HCT116 (cell line): ENCODE data around the gene UROD. TPM values are rescaled to one million over a fixed set of nuclear protein-coding genes. Genes with fewer than 3 reads are reported as not detected.

ENCODE experiments used
- ATAC-seq: fragments of 200-7000 bp; cut with Tn5 transposase; 2 replicates; pipeline ENCODE4 v1.9.1; 2020; ENCODE audit warnings: mild to moderate bottlenecking, moderate library complexity
- BruUV-seq: library from RNA; stranded (reverse); fragments of 400-500 nt; replicated peaks from 2 replicates; lab custom pipeline; 2021; lab: Mats Ljungman, UMichigan
- CTCF ChIA-PET: fragments of 300-600 bp; sonication (Branson Sonifier 250); formaldehyde crosslinking; loops from one replicate; lab custom pipeline; 2021; ENCODE audit warnings: antibody characterized with exemption; lab: Charles Lee
- POLR2A ChIA-PET: fragments of 300-600, 350-600 bp; sonication (Branson Sonifier 250); formaldehyde crosslinking; loops from one replicate; lab custom pipeline; 2021; ENCODE audit warnings: antibody characterized with exemption; lab: Charles Lee
- RAD21 ChIA-PET, 2 experiments: fragments of 300-600 bp; sonication (Branson Sonifier 250); formaldehyde crosslinking; loops; one replicate each; lab custom pipeline; 2023; ENCODE audit warnings: low total read pairs in 2 of 2; ENCODE audit not compliant: uncharacterized antibody in 2 of 2, unreplicated experiment in 2 of 2, low non-redundant PET in 1 of 2; lab: Charles Lee
- DNase-seq: peaks from one replicate; pipeline ENCODE4 v3.0.0-alpha.2; 2010; ENCODE audit warnings: low read depth, low spot score
- H2AFZ ChIP-seq: fragments of 200-600 bp; shearing (Covaris generic), sonication (generic); 2 replicates; pipeline ENCODE4 v1.6.1; 2017; ENCODE audit warnings: low read depth, mixed run types, mixed read lengths, antibody characterized with exemption, low read length; ENCODE audit not compliant: poor library complexity, severe bottlenecking
- H3K27ac ChIP-seq: 2 replicates; pipeline ENCODE4 v1.5.1; 2012; ENCODE audit warnings: low read depth, low read length
- H3K27me3 ChIP-seq: fragments of 200-600 bp; sonication (generic); 2 replicates; pipeline ENCODE4 v1.6.1; 2016; ENCODE audit warnings: mixed run types, low read length, mixed read lengths; ENCODE audit not compliant: insufficient read depth
- H3K36me3 ChIP-seq, 2 experiments: fragments of 200-500 bp in 1 of 2; fragments of 200-600 bp in 1 of 2; sonication (Bioruptor generic) in 1 of 2; sonication (generic) in 1 of 2; 2 replicates each; pipeline versions ENCODE4 v1.5.1 to v1.6.1; 2014 to 2016; ENCODE audit warnings: low read length in 2 of 2, inconsistent platforms in 1 of 2, mixed read lengths in 1 of 2, mixed run types in 1 of 2; ENCODE audit not compliant: insufficient read depth in 2 of 2, control insufficient read depth in 1 of 2
- H3K4me1 ChIP-seq, 2 experiments: fragments of 200-600 bp in 1 of 2; sonication (generic) in 1 of 2; 2 replicates each; pipeline versions ENCODE4 v1.5.1 to v1.6.1; 2012 to 2017; ENCODE audit warnings: low read length in 2 of 2, inconsistent platforms in 1 of 2, mild to moderate bottlenecking in 1 of 2, mixed read lengths in 1 of 2, mixed run types in 1 of 2, moderate library complexity in 1 of 2; ENCODE audit not compliant: insufficient read depth in 2 of 2, control insufficient read depth in 1 of 2
- H3K4me2 ChIP-seq: fragments of 200-600 bp; sonication (generic); 2 replicates; pipeline ENCODE4 v1.6.1; 2017; ENCODE audit warnings: mixed run types, low read length, mixed read lengths
- H3K4me3 ChIP-seq, 2 experiments: fragments of 200-600 bp in 1 of 2; sonication (generic) in 1 of 2; replicated peaks in 1 of 2; 2 replicates each; pipeline ENCODE4 v1.5.1; 2011 to 2016; ENCODE audit warnings: low read length in 2 of 2, control low read depth in 1 of 2, low read depth in 1 of 2, mild to moderate bottlenecking in 1 of 2, mixed read lengths in 1 of 2, mixed run types in 1 of 2
- H3K79me2 ChIP-seq: fragments of 200-600 bp; sonication (generic); 2 replicates; pipeline ENCODE4 v1.6.1; 2017; ENCODE audit warnings: mild to moderate bottlenecking, mixed run types, low read length, moderate library complexity, mixed read lengths; ENCODE audit not compliant: insufficient read depth
- H3K9ac ChIP-seq: fragments of 200-600 bp; sonication (generic); 2 replicates; pipeline ENCODE4 v1.6.1; 2016; ENCODE audit warnings: low read length, mixed read lengths
- H3K9me2 ChIP-seq: fragments of 200-600 bp; sonication (generic), shearing (Covaris generic); 2 replicates; pipeline ENCODE4 v1.6.1; 2017; ENCODE audit warnings: mixed run types, mild to moderate bottlenecking, moderate library complexity; ENCODE audit not compliant: insufficient read depth
- H3K9me3 ChIP-seq, 2 experiments: fragments of 200-500 bp in 1 of 2; fragments of 200-600 bp in 1 of 2; sonication (Bioruptor generic) in 1 of 2; sonication (generic) in 1 of 2; 2 replicates each; pipeline ENCODE4 v1.6.1; 2014 to 2017; ENCODE audit warnings: low read length in 2 of 2, mixed read lengths in 2 of 2, inconsistent platforms in 1 of 2, low read depth in 1 of 2, mild to moderate bottlenecking in 1 of 2, mixed run types in 1 of 2, moderate library complexity in 1 of 2; ENCODE audit not compliant: control insufficient read depth in 1 of 2, insufficient read depth in 1 of 2
- H4K20me1 ChIP-seq: fragments of 200-600 bp; sonication (generic), shearing (Covaris generic); 2 replicates; pipeline ENCODE4 v1.6.1; 2017; ENCODE audit warnings: mixed run types, mild to moderate bottlenecking, moderate library complexity; ENCODE audit not compliant: insufficient read depth
- ATF3 ChIP-seq: IDR thresholded peaks from 2 replicates; pipeline ENCODE4 v1.6.1; 2012
- EGR1 ChIP-seq: IDR thresholded peaks from 2 replicates; pipeline ENCODE4 v1.6.1; 2012; ENCODE audit warnings: low read depth
- ELF1 ChIP-seq: IDR thresholded peaks from 2 replicates; pipeline ENCODE4 v1.6.1; 2012; ENCODE audit warnings: low read depth, borderline replicate concordance
- EZH2 ChIP-seq: fragments of 200-600 bp; sonication (generic); IDR thresholded peaks from 2 replicates; pipeline ENCODE4 v1.6.1; 2017; ENCODE audit warnings: antibody characterized with exemption, mixed run types
- EZH2phosphoT487 ChIP-seq: fragments of 200-600 bp; IDR thresholded peaks from 2 replicates; pipeline ENCODE4 v1.6.1; 2018; ENCODE audit warnings: antibody characterized with exemption, borderline replicate concordance
- FOSL1 ChIP-seq: IDR thresholded peaks from 2 replicates; pipeline ENCODE4 v1.6.1; 2012; ENCODE audit warnings: low read depth
- JUND ChIP-seq: IDR thresholded peaks from 2 replicates; pipeline ENCODE4 v1.6.1; 2012
- MAX ChIP-seq: IDR thresholded peaks from 2 replicates; pipeline ENCODE4 v1.6.1; 2012
- POLR2A ChIP-seq: IDR thresholded peaks from 2 replicates; pipeline ENCODE4 v1.7.0; 2011; ENCODE audit warnings: borderline replicate concordance; ENCODE audit not compliant: insufficient read depth, insufficient read length; ENCODE audit errors: extremely low read depth
- POLR2AphosphoS5 ChIP-seq: IDR thresholded peaks from 2 replicates; pipeline ENCODE4 v1.6.1; 2011; ENCODE audit warnings: mild to moderate bottlenecking, low read depth, low read length, moderate library complexity
- RAD21 ChIP-seq: IDR thresholded peaks from 2 replicates; pipeline ENCODE4 v1.6.1; 2012; ENCODE audit warnings: low read depth, mild to moderate bottlenecking
- REST ChIP-seq: IDR thresholded peaks from 2 replicates; pipeline ENCODE4 v1.6.1; 2012; ENCODE audit warnings: low read depth
- SP1 ChIP-seq: IDR thresholded peaks from 2 replicates; pipeline ENCODE4 v1.6.1; 2012; ENCODE audit warnings: low read depth
- SRF ChIP-seq: IDR thresholded peaks from 2 replicates; pipeline ENCODE4 v1.6.1; 2012; ENCODE audit warnings: low read depth
- TCF7L2 ChIP-seq: IDR thresholded peaks from 2 replicates; pipeline ENCODE4 v1.7.0; 2011; ENCODE audit warnings: borderline replicate concordance, inconsistent platforms; ENCODE audit not compliant: insufficient read depth, insufficient read length; ENCODE audit errors: extremely low read depth
- ZBTB33 ChIP-seq: IDR thresholded peaks from 2 replicates; pipeline ENCODE4 v1.6.1; 2011; ENCODE audit warnings: mild to moderate bottlenecking, low read length, moderate library complexity; ENCODE audit not compliant: insufficient replicate concordance; ENCODE audit errors: extremely low read depth
- ZFX ChIP-seq: fragments of 450-650 bp; IDR thresholded peaks from 2 replicates; pipeline ENCODE4 v1.6.1; 2017
- ZNF274 ChIP-seq: fragments of 200-500 bp; sonication (Bioruptor generic); IDR thresholded peaks from 2 replicates; pipeline ENCODE4 v1.6.1; 2014; ENCODE audit warnings: mild to moderate bottlenecking, low read depth, low read length, inconsistent platforms
- intact Hi-C: fragments of 100-400 bp; cut with micrococcal nuclease; formaldehyde crosslinking; loops from 2 replicates; pipeline ENCODE4 v1.10.0; 2022
- total RNA-seq: library from RNA; stranded (reverse); gene quantifications from one replicate; pipeline ENCODE4 v1.2.1, GENCODE V29; 2021; ENCODE audit not compliant: unreplicated experiment

Gene UROD
- total RNA-seq, 1 experiment from 2014 or later, result 73.7 TPM

- Histone ChIP-seq H3K4me3 (peak overlapping the region in 1 of 2 experiments; percentile 74; a peak in 2 of 4 replicates), H3K4me2 (peak overlapping the region; percentile 80; the same call in 1 of the 2 replicates), H3K36me3 (peaks cover under 1 to 2% of the 10 kb centered on the region in 2 experiments; a peak in 1 of 4 replicates), H3K27ac (no peak overlapping the region), H4K20me1 (no peaks in the 10 kb centered on the region), H3K9ac (no peak overlapping the region), H3K9me2 (no peaks in the 10 kb centered on the region), H3K27me3 (no peaks in the 10 kb centered on the region), H3K9me3 (no peaks in the 10 kb centered on the region), H3K4me1 (peaks cover 9 to 28% of the 10 kb centered on the region in 2 experiments; a peak in 3 of 4 replicates), H3K79me2 (peaks cover 12% of the 10 kb centered on the region; the same call in 1 of the 2 replicates), H2AFZ (no peak overlapping the region)
- ATAC-seq, result no peak
- TF ChIP-seq RAD21 (no peak), ZNF274 (no peak), EGR1 (no peak), SP1 (no peak), ZBTB33 (no peak), ZFX (no peak), MAX (no peak), FOSL1 (no peak), TCF7L2 (no peak), EZH2phosphoT487 (no peak), SRF (no peak), POLR2A (no peak), EZH2 (no peak), ELF1 (no peak), ATF3 (no peak), JUND (no peak), REST (no peak), POLR2AphosphoS5 (no peak)
- ChIA-PET POLR2A (interaction anchor here (1.0 to 5.4 kb wide), 5 partner anchors 189 to 343 kb away, joined by 3 to 35 read pairs (median 3); no protein-coding TSS in a partner anchor), CTCF (interaction anchor here (0.7 to 11.9 kb wide), 16 partner anchors 17 to 557 kb away, joined by 3 to 214 read pairs (median 4); partner anchors contain the start of genes CCDC163, MMACHC, MUTYH and TESK2), RAD21 (interaction anchor here (0.7 to 1.8 kb wide), 6 partner anchors 286 to 479 kb away, joined by 3 to 10 read pairs (median 4); partner anchors contain the start of gene TESK2 (in 1 of the 2))
- intact Hi-C loops, result loop anchor here (1.0 to 10.0 kb wide), 8 partner anchors 176 to 891 kb away; partner anchors contain the start of genes MUTYH, RNU5D-1 and TOE1
- BruUV-seq, result no TSS peak
- DNase-seq, result no peak
Measured at GRCh38 chr1:45013551-45014209, 1.6 kb downstream of the UROD start.
